Effector memory CD8-positive, alpha-beta T cell (primary cell): Measurements from ENCODE around the gene NIPAL4.

ENCODE experiments used
- ATAC-seq: fragments of 150-1000 bp; cut with Tn5 transposase; replicated peaks from 2 replicates; pipeline ENCODE4 v1.10.0; 2021; ENCODE audit warnings: mild to moderate bottlenecking, moderate library complexity
- DNase-seq, 3 experiments: peaks; one replicate each; pipeline ENCODE4 v3.0.0; 2021
- H3K27ac Mint-ChIP-seq, 2 donors: one replicate each; pipeline ENCODE4 v1.8.0; 2022; ENCODE audit warnings: mild to moderate bottlenecking in 2 of 2, mixed read lengths in 2 of 2, moderate library complexity in 2 of 2
- H3K27me3 Mint-ChIP-seq, 2 donors: one replicate each; pipeline ENCODE4 v1.8.0; 2022; ENCODE audit warnings: mixed read lengths in 2 of 2
- H3K36me3 Mint-ChIP-seq: one replicate; pipeline ENCODE4 v1.8.0; 2022; ENCODE audit warnings: mild to moderate bottlenecking, moderate library complexity, mixed read lengths; ENCODE audit not compliant: insufficient read depth
- H3K4me1 Mint-ChIP-seq, 2 donors: one replicate each; pipeline ENCODE4 v1.8.0; 2022; ENCODE audit warnings: low read depth in 2 of 2, mixed read lengths in 2 of 2
- H3K4me3 Mint-ChIP-seq, 2 donors: one replicate each; pipeline ENCODE4 v1.8.0; 2022; ENCODE audit warnings: mild to moderate bottlenecking in 2 of 2, mixed read lengths in 2 of 2, moderate library complexity in 2 of 2
- H3K9me3 Mint-ChIP-seq, 2 donors: one replicate each; pipeline ENCODE4 v1.8.0; 2022; ENCODE audit warnings: mixed read lengths in 2 of 2

The NIPAL4 gene

GRCh38 chr5:157469687-157470086, 9.7 kb downstream of the NIPAL4 start:
- Mint-ChIP-seq H3K27ac (peak overlapping the region in 1 of 2 donors; percentile 18), H3K27me3 (no peaks in the 10 kb centered on the region), H3K4me3 (no peak overlapping the region), H3K9me3 (no peaks in the 10 kb centered on the region), H3K36me3 (peaks cover 2% of the 10 kb centered on the region), H3K4me1 (peaks cover 0 to under 1% of the 10 kb centered on the region in 2 donors)
- DNase-seq: no peak
- ATAC-seq: no peak

GRCh38 chr5:157470631-157471030, 10.6 kb downstream of the NIPAL4 start:
- no peaks in the 10 kb centered on the region for H3K4me1 Mint-ChIP-seq
- H3K27me3 Mint-ChIP-seq: no peaks in the 10 kb centered on the region
- H3K27ac Mint-ChIP-seq: peak overlapping the region in 1 of 2 donors; percentile 49
- DNase-seq (no peak), ATAC-seq (no peak)
- H3K36me3 Mint-ChIP-seq: peaks cover 2% of the 10 kb centered on the region
- no peak overlapping the region for H3K4me3 Mint-ChIP-seq
- no peaks in the 10 kb centered on the region for H3K9me3 Mint-ChIP-seq

- H3K4me1 Mint-ChIP-seq: no peaks in the 10 kb centered on the region
- ATAC-seq (no peak), DNase-seq (no peak)
- H3K9me3 Mint-ChIP-seq: no peaks in the 10 kb centered on the region
- peaks cover 2% of the 10 kb centered on the region for H3K36me3 Mint-ChIP-seq
- no peak overlapping the region for H3K4me3 Mint-ChIP-seq
- no peak overlapping the region for H3K27ac Mint-ChIP-seq
- H3K27me3 Mint-ChIP-seq: no peaks in the 10 kb centered on the region
Observed at GRCh38 chr5:157471709-157472108, 11.7 kb downstream of the NIPAL4 start.

GRCh38 chr5:157473383-157474320, 13.6 kb downstream of the NIPAL4 start:
- Mint-ChIP-seq H3K36me3 (peaks cover 2% of the 10 kb centered on the region), H3K27me3 (no peaks in the 10 kb centered on the region), H3K4me3 (no peak overlapping the region), H3K9me3 (no peaks in the 10 kb centered on the region), H3K4me1 (no peaks in the 10 kb centered on the region), H3K27ac (no peak overlapping the region)
- no peak for DNase-seq
- ATAC-seq: no peak

GRCh38 chr5:157475432-157475831, 15.4 kb downstream of the NIPAL4 start:
- Mint-ChIP-seq H3K27ac (no peak overlapping the region), H3K36me3 (peaks cover 2% of the 10 kb centered on the region), H3K4me1 (peaks cover 0 to 4% of the 10 kb centered on the region in 2 donors), H3K27me3 (no peaks in the 10 kb centered on the region), H3K4me3 (no peak overlapping the region), H3K9me3 (no peaks in the 10 kb centered on the region)
- no peak for DNase-seq
- ATAC-seq: no peak

GRCh38 chr5:157476702-157477408, 16.8 kb downstream of the NIPAL4 start:
- ATAC-seq (peak; percentile 51), DNase-seq (peak in 2 of 3 experiments; percentile 8 to 17)
- Mint-ChIP-seq H3K36me3 (peaks cover 2% of the 10 kb centered on the region), H3K4me3 (no peak overlapping the region), H3K9me3 (no peaks in the 10 kb centered on the region), H3K27me3 (no peaks in the 10 kb centered on the region), H3K27ac (peak overlapping the region in 1 of 2 donors; percentile 36), H3K4me1 (peaks cover 0 to 4% of the 10 kb centered on the region in 2 donors)

GRCh38 chr5:157477814-157478494, 17.9 kb downstream of the NIPAL4 start:
- no peaks in the 10 kb centered on the region for H3K9me3 Mint-ChIP-seq
- peak overlapping the region; percentile 17 to 36 for H3K27ac Mint-ChIP-seq
- no peak overlapping the region for H3K4me3 Mint-ChIP-seq
- H3K27me3 Mint-ChIP-seq: no peaks in the 10 kb centered on the region
- ATAC-seq (no peak), DNase-seq (no peak)
- H3K36me3 Mint-ChIP-seq: no peaks in the 10 kb centered on the region
- H3K4me1 Mint-ChIP-seq: peaks cover 0 to 4% of the 10 kb centered on the region in 2 donors

- Mint-ChIP-seq H3K27ac (peak overlapping the region in 1 of 2 donors; percentile 17), H3K9me3 (no peaks in the 10 kb centered on the region), H3K4me3 (no peak overlapping the region), H3K36me3 (peaks cover 7% of the 10 kb centered on the region), H3K4me1 (peaks cover 0 to 4% of the 10 kb centered on the region in 2 donors), H3K27me3 (no peaks in the 10 kb centered on the region)
- DNase-seq (no peak), ATAC-seq (no peak)
Observed at GRCh38 chr5:157478726-157479125, 18.7 kb downstream of the NIPAL4 start.

GRCh38 chr5:157479166-157479565, 19.2 kb downstream of the NIPAL4 start:
- no peaks in the 10 kb centered on the region for H3K27me3 Mint-ChIP-seq
- no peak overlapping the region for H3K4me3 Mint-ChIP-seq
- no peaks in the 10 kb centered on the region for H3K9me3 Mint-ChIP-seq
- ATAC-seq (no peak), DNase-seq (no peak)
- H3K36me3 Mint-ChIP-seq: peaks cover 11% of the 10 kb centered on the region
- peak overlapping the region in 1 of 2 donors; percentile 17 for H3K27ac Mint-ChIP-seq
- peaks cover 0 to 4% of the 10 kb centered on the region in 2 donors for H3K4me1 Mint-ChIP-seq

GRCh38 chr5:157479612-157480510, 19.8 kb downstream of the NIPAL4 start:
- Mint-ChIP-seq H3K4me3 (no peak overlapping the region), H3K27me3 (no peaks in the 10 kb centered on the region), H3K9me3 (no peaks in the 10 kb centered on the region), H3K4me1 (peaks cover 0 to 4% of the 10 kb centered on the region in 2 donors), H3K36me3 (peaks cover 15% of the 10 kb centered on the region), H3K27ac (peak overlapping the region in 1 of 2 donors; percentile 31)
- DNase-seq (no peak), ATAC-seq (no peak)

GRCh38 chr5:157481265-157481664, 21.3 kb downstream of the NIPAL4 start:
- Mint-ChIP-seq H3K4me1 (peaks cover 0 to 9% of the 10 kb centered on the region in 2 donors), H3K27ac (peak overlapping the region in 1 of 2 donors; percentile 76), H3K36me3 (peaks cover 15% of the 10 kb centered on the region), H3K9me3 (no peaks in the 10 kb centered on the region), H3K4me3 (no peak overlapping the region), H3K27me3 (no peaks in the 10 kb centered on the region)
- ATAC-seq (peak; percentile 39), DNase-seq (no peak)

GRCh38 chr5:157481666-157482065, 21.7 kb downstream of the NIPAL4 start:
- no peak for ATAC-seq

More at GRCh38 chr5:157481666-157482065, 21.7 kb downstream of the NIPAL4 start:
- Mint-ChIP-seq H3K9me3 (no peaks in the 10 kb centered on the region), H3K27me3 (no peaks in the 10 kb centered on the region), H3K36me3 (peaks cover 15% of the 10 kb centered on the region), H3K4me3 (no peak overlapping the region), H3K4me1 (peaks cover 3 to 10% of the 10 kb centered on the region in 2 donors), H3K27ac (peak overlapping the region in 1 of 2 donors; percentile 76)
- DNase-seq: no peak
